Ecto neural progenitor cell (in vitro differentiated cells): ENCODE measurements around the gene IL24.

ENCODE experiments used
- DNase-seq: peaks from one replicate; pipeline ENCODE4 v3.0.0-alpha.2; 2018; ENCODE audit warnings: low spot score

Gene IL24

GRCh38 chr1:206953626-206954025 is 56.4 kb downstream of the IL24 start:
- no peak for DNase-seq
